ENCODE measurements around the gene NUFIP1.

DNA sequence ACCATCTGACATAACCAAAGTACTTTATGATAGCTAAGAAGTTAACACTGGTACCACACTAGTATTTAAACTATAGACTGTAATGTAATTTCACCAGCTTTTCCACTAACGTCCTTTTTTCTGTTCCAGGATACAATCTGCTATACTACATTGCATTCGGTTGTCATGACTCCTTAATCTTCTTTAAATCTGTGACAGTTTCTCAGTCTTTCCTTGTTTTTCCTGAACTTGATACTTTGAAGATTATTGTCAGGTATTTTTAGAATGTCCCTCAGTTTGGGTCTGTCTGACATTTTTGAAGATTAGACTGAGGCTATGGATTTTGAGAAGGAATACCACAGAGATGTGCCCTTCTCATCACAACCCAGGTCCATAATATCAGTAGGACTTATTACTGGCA is 36.6 kb downstream of the NUFIP1 start:
- TF ChIP-seq, protein P1, sequence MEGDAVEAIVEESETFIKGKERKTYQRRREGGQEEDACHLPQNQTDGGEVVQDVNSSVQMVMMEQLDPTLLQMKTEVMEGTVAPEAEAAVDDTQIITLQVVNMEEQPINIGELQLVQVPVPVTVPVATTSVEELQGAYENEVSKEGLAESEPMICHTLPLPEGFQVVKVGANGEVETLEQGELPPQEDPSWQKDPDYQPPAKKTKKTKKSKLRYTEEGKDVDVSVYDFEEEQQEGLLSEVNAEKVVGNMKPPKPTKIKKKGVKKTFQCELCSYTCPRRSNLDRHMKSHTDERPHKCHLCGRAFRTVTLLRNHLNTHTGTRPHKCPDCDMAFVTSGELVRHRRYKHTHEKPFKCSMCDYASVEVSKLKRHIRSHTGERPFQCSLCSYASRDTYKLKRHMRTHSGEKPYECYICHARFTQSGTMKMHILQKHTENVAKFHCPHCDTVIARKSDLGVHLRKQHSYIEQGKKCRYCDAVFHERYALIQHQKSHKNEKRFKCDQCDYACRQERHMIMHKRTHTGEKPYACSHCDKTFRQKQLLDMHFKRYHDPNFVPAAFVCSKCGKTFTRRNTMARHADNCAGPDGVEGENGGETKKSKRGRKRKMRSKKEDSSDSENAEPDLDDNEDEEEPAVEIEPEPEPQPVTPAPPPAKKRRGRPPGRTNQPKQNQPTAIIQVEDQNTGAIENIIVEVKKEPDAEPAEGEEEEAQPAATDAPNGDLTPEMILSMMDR (IDR thresholded peaks at IDR 0.05), result no peak
- TF ChIP-seq POLR2A (IDR thresholded peaks at IDR 0.05), result no peak

Data from right lobe of liver (tissue), 4 donors.